ENCODE results near the gene DACH1. TPM values are rescaled to one million over a fixed set of nuclear protein-coding genes. Genes with fewer than 3 reads are reported as not detected.

DACH1 gene
- total RNA-seq, 2 experiments from 2014 or later, result not detected

- Histone ChIP-seq H3K79me2 (ENCODE audit: insufficient read depth, low read depth, low read length) (no peaks in the 10 kb centered on the region), H3K27ac (ENCODE audit: low read depth, low read length, poor library complexity, severe bottlenecking) (no peak overlapping the region), H3K4me3 (ENCODE audit: low read depth, low read length, poor library complexity, severe bottlenecking) (no peak overlapping the region), H3K4me1 (ENCODE audit: insufficient read depth, low read length, poor library complexity, severe bottlenecking) (no peaks in the 10 kb centered on the region), H3K4me2 (ENCODE audit: low read length) (no peak overlapping the region), H3K36me3 (ENCODE audit: insufficient read depth, low read length) (no peaks in the 10 kb centered on the region), H2AFZ (ENCODE audit: low read length) (no peak overlapping the region), H3K9me3 (ENCODE audit: low read length) (no peaks in the 10 kb centered on the region), H4K20me1 (ENCODE audit: insufficient read depth, low read length) (no peaks in the 10 kb centered on the region), H3K9me2 (ENCODE audit: insufficient read depth, low read length) (no peaks in the 10 kb centered on the region)
- intact Hi-C loops (cut with micrococcal nuclease; ENCODE audit: unreplicated experiment), result no loop called here
- DNase-seq (ENCODE audit: low spot score), result no peak
- BruUV-seq (replicated peaks), result no TSS peak
- CTCF ChIA-PET (ENCODE audit: unreplicated experiment), result no interaction called here
- POLR2A ChIA-PET, result interaction anchor here (0.5 kb wide), 1 partner anchor 395 kb away, joined by 3 read pairs; no protein-coding TSS in a partner anchor
- TF ChIP-seq, protein P1, sequence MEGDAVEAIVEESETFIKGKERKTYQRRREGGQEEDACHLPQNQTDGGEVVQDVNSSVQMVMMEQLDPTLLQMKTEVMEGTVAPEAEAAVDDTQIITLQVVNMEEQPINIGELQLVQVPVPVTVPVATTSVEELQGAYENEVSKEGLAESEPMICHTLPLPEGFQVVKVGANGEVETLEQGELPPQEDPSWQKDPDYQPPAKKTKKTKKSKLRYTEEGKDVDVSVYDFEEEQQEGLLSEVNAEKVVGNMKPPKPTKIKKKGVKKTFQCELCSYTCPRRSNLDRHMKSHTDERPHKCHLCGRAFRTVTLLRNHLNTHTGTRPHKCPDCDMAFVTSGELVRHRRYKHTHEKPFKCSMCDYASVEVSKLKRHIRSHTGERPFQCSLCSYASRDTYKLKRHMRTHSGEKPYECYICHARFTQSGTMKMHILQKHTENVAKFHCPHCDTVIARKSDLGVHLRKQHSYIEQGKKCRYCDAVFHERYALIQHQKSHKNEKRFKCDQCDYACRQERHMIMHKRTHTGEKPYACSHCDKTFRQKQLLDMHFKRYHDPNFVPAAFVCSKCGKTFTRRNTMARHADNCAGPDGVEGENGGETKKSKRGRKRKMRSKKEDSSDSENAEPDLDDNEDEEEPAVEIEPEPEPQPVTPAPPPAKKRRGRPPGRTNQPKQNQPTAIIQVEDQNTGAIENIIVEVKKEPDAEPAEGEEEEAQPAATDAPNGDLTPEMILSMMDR (conservative IDR thresholded peaks at IDR 0.05; ENCODE audit: low read length), result no peak
- no peak for TF ChIP-seq EZH2phosphoT487 (IDR thresholded peaks at IDR 0.05; ENCODE audit: borderline replicate concordance, low read depth, low read length)
Observed at GRCh38 chr13:71576571-71576970, 290.4 kb downstream of the DACH1 start.

DNA sequence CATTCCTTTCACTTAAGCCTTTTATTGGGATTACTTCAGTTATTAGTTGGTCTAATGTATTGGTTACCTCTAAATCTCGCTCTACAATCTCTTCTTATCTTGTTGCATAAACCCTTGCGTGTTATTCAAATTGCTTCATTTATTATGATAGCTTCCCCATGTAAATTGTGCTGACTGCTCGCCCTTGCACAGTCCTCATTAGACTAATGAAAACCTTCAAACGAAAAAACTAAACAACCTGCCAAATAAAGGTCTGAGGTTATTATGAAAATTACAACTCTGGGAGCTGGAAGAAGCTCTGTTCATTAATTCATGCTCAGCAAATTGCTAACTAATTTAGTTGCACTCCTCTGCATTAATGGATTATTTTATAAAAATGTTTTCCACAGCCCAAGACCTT lies 320.1 kb downstream of the DACH1 start:
- TF ChIP-seq EZH2phosphoT487 (IDR thresholded peaks at IDR 0.05; ENCODE audit: borderline replicate concordance, low read depth, low read length), result no peak
- TF ChIP-seq, protein P1 (conservative IDR thresholded peaks at IDR 0.05; ENCODE audit: low read length), result no peak
- Histone ChIP-seq H3K4me3 (ENCODE audit: low read depth, low read length, poor library complexity, severe bottlenecking) (no peak overlapping the region), H3K9me2 (ENCODE audit: insufficient read depth, low read length) (no peaks in the 10 kb centered on the region), H3K9me3 (ENCODE audit: low read length) (no peaks in the 10 kb centered on the region), H3K79me2 (ENCODE audit: insufficient read depth, low read depth, low read length) (no peaks in the 10 kb centered on the region), H3K4me2 (ENCODE audit: low read length) (no peak overlapping the region), H3K36me3 (ENCODE audit: insufficient read depth, low read length) (no peaks in the 10 kb centered on the region), H4K20me1 (ENCODE audit: insufficient read depth, low read length) (no peaks in the 10 kb centered on the region), H3K4me1 (ENCODE audit: insufficient read depth, low read length, poor library complexity, severe bottlenecking) (no peaks in the 10 kb centered on the region), H3K27ac (ENCODE audit: low read depth, low read length, poor library complexity, severe bottlenecking) (no peak overlapping the region), H2AFZ (ENCODE audit: low read length) (no peak overlapping the region)
- ChIA-PET POLR2A (interaction anchor here (1.8 kb wide), 1 partner anchor 10 kb away, joined by 5 read pairs; no protein-coding TSS in a partner anchor), CTCF (ENCODE audit: unreplicated experiment) (no interaction called here)
- no peak for DNase-seq (ENCODE audit: low spot score)
- intact Hi-C loops (cut with micrococcal nuclease; ENCODE audit: unreplicated experiment), result no loop called here
- BruUV-seq (replicated peaks), result no TSS peak

DNA sequence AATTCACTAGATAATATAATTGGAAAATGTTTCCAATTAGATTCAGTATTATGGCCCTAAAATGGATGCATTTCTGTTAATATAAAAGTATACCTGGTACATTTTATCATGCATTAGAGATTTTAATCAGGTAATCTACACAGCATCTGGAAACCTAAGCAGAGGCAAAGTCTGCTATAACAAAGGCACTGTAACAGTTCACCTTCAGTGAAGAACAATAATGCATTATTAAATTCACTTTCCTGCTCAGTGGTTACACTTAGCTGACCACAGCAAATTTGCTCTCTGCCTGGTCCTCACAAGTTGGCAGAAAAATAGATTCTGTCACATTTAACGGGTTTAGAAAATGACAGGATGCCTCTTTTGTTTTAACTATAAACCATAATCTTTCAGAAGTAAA lies 326.9 kb downstream of the DACH1 start:
- ChIA-PET POLR2A (no interaction called here), CTCF (ENCODE audit: unreplicated experiment) (no interaction called here)
- intact Hi-C loops (cut with micrococcal nuclease; ENCODE audit: unreplicated experiment), result no loop called here
- no TSS peak for BruUV-seq (replicated peaks)
- Histone ChIP-seq H3K79me2 (ENCODE audit: insufficient read depth, low read depth, low read length) (no peaks in the 10 kb centered on the region), H3K9me3 (ENCODE audit: low read length) (no peaks in the 10 kb centered on the region), H2AFZ (ENCODE audit: low read length) (no peak overlapping the region), H3K4me1 (ENCODE audit: insufficient read depth, low read length, poor library complexity, severe bottlenecking) (no peaks in the 10 kb centered on the region), H3K9me2 (ENCODE audit: insufficient read depth, low read length) (no peaks in the 10 kb centered on the region), H4K20me1 (ENCODE audit: insufficient read depth, low read length) (no peaks in the 10 kb centered on the region), H3K4me3 (ENCODE audit: low read depth, low read length, poor library complexity, severe bottlenecking) (no peak overlapping the region), H3K36me3 (ENCODE audit: insufficient read depth, low read length) (no peaks in the 10 kb centered on the region), H3K4me2 (ENCODE audit: low read length) (no peak overlapping the region), H3K27ac (ENCODE audit: low read depth, low read length, poor library complexity, severe bottlenecking) (no peak overlapping the region)
- TF ChIP-seq, protein P1 (conservative IDR thresholded peaks at IDR 0.05; ENCODE audit: low read length), result no peak
- no peak for TF ChIP-seq EZH2phosphoT487 (IDR thresholded peaks at IDR 0.05; ENCODE audit: borderline replicate concordance, low read depth, low read length)
- no peak for DNase-seq (ENCODE audit: low spot score)

Measured in OCI-LY7 (cell line).